ENCODE measurements around the gene SRD5A1. TPM values are rescaled to one million over a fixed set of nuclear protein-coding genes. Genes with fewer than 3 reads are reported as not detected.

Gene SRD5A1
- total and polyA plus RNA-seq, 2 of the 8 experiments (the other 6 are each of a cell fraction or from before 2014, with no cell fraction given) = 34.7 to 42.4 TPM

- Histone ChIP-seq H3K27ac (ENCODE audit: low read depth, low read length) (no peak overlapping the region), H4K8ac (ENCODE audit: extremely low read depth, insufficient read depth, low read length) (no peak overlapping the region), H3K4me3 (ENCODE audit: extremely low read depth in 1 of 4, insufficient read depth in 2 of 4, low read depth in 3 of 4, low read length in 4 of 4) (no peak overlapping the region), H3K4ac (replicated peaks; ENCODE audit: insufficient read length, low read depth, low read length) (no peak overlapping the region), H3K79me2 (ENCODE audit: control insufficient read depth in 1 of 2, insufficient read depth in 2 of 2, low read length in 2 of 2) (no peaks in the 10 kb centered on the region), H3K23ac (ENCODE audit: insufficient read length) (no peak overlapping the region), H2BK5ac (ENCODE audit: low read depth, low read length) (no peak overlapping the region), H3K4me1 (replicated peaks in 1 of 4; ENCODE audit: control insufficient read depth in 3 of 4, insufficient read depth in 4 of 4, low read length in 3 of 4) (no peaks in the 10 kb centered on the region), H3K56ac (replicated peaks; ENCODE audit: insufficient read length, low read depth, low read length) (no peak overlapping the region), H3K79me1 (ENCODE audit: low read depth, low read length) (no peaks in the 10 kb centered on the region), H2BK120ac (replicated peaks; ENCODE audit: low read depth, low read length) (no peak overlapping the region), H3K9ac (replicated peaks in 1 of 4; ENCODE audit: extremely low read depth in 1 of 4, low read depth in 3 of 4, low read length in 3 of 4) (no peak overlapping the region), H3K14ac (ENCODE audit: insufficient read length) (no peak overlapping the region), H3K4me2 (ENCODE audit: insufficient read depth in 1 of 2, low read depth in 2 of 2, low read length in 2 of 2) (no peak overlapping the region), H2BK15ac (ENCODE audit: low read length) (no peak overlapping the region), H4K5ac (ENCODE audit: insufficient read length, low read depth, low read length) (no peak overlapping the region), H4K20me1 (replicated peaks in 1 of 2; ENCODE audit: control insufficient read depth in 1 of 2, insufficient read depth in 2 of 2, low read length in 2 of 2) (no peaks in the 10 kb centered on the region), H3K9me3 (ENCODE audit: insufficient read depth in 2 of 2, low read depth in 1 of 2, low read length in 1 of 2) (no peaks in the 10 kb centered on the region), H4K91ac (replicated peaks; ENCODE audit: insufficient read length, low read length) (no peak overlapping the region), H2BK12ac (ENCODE audit: low read depth, low read length) (no peak overlapping the region), H2AK5ac (ENCODE audit: low read depth, low read length) (no peak overlapping the region), H3K36me3 (ENCODE audit: control insufficient read depth in 2 of 4, insufficient read depth in 4 of 4, low read length in 3 of 4) (peaks cover 0 to 3% (median 0%) of the 10 kb centered on the region in 4 experiments; a peak in 2 of 8 replicates), H2AFZ (ENCODE audit: low read length) (no peak overlapping the region), H2BK20ac (ENCODE audit: low read length) (no peak overlapping the region), H3K18ac (ENCODE audit: extremely low read depth, low read length) (no peak overlapping the region), H3K23me2 (ENCODE audit: low read depth, low read length) (no peaks in the 10 kb centered on the region), H3K27me3 (replicated peaks in 1 of 4; ENCODE audit: control insufficient read depth in 3 of 4, extremely low read depth in 1 of 4, insufficient read depth in 3 of 4, low read length in 3 of 4) (no peaks in the 10 kb centered on the region)
- no peak for TF ChIP-seq CEBPB (IDR thresholded peaks at IDR 0.05; ENCODE audit: low read depth, low read length)
- DNase-seq (ENCODE audit: low read depth in 1 of 2, low spot score in 2 of 2) (no peak), FAIRE-seq (no peak)
- CTCF ChIA-PET (ENCODE audit: partially characterized antibody) = no interaction called here
- WGBS, 2 experiments (ENCODE audit: extremely low coverage in 1 of 2, insufficient coverage in 1 of 2, insufficient read length in 1 of 2, insufficient replicate concordance in 2 of 2, low coverage in 1 of 2, low lambda C conversion rate in 2 of 2, missing lambda C conversion rate in 1 of 2) = 93% methylated on average over 12 of the region's 12 CpGs; no CpG with 5 or more reads in 1 of the 2 experiments
- POLR2A ChIA-PET (ENCODE audit: partially characterized antibody) = interaction anchor here (1.5 kb wide), 1 partner anchor 41 kb away, joined by 3 read pairs; the partner anchor contains the start of gene SRD5A1
These were observed 41.5 kb upstream of the SRD5A1 start for GRCh38 chr5:6591671-6592288.

All from H1 (cell line).